DND-41 (cell line): ENCODE results near the gene UTY.

Experiments
- ATAC-seq: fragments of 200-7000 bp; cut with Tn5 transposase; 3 replicates; pipeline ENCODE4 v1.9.1; 2021; ENCODE audit warnings: low read depth; ENCODE audit not compliant: insufficient read depth
- DNase-seq: peaks from one replicate; pipeline ENCODE4 v3.0.0-alpha.2; 2020
- H2AFZ ChIP-seq: 2 replicates; pipeline ENCODE4 v1.6.0; 2012; ENCODE audit warnings: low read depth, low read length
- H3K27ac ChIP-seq: 2 replicates; pipeline ENCODE4 v1.5.1; 2012; ENCODE audit warnings: low read length, inconsistent platforms
- H3K27me3 ChIP-seq: fragments of 200-600 bp; sonication (generic); 2 replicates; pipeline ENCODE4 v1.6.0; 2012; ENCODE audit warnings: low read length, mild to moderate bottlenecking, inconsistent platforms; ENCODE audit not compliant: insufficient read depth, poor library complexity
- H3K36me3 ChIP-seq: 2 replicates; pipeline ENCODE4 v1.5.1; 2012; ENCODE audit warnings: low read length, inconsistent platforms; ENCODE audit not compliant: insufficient read depth
- H3K4me1 ChIP-seq: 2 replicates; pipeline ENCODE4 v1.5.1; 2012; ENCODE audit warnings: mild to moderate bottlenecking, low read length; ENCODE audit not compliant: insufficient read depth
- H3K4me2 ChIP-seq: 2 replicates; pipeline ENCODE4 v1.6.0; 2012; ENCODE audit warnings: mild to moderate bottlenecking, moderate library complexity, low read length, inconsistent platforms; ENCODE audit not compliant: insufficient read depth
- H3K4me3 ChIP-seq, 2 experiments: fragments of 200-600 bp in 1 of 2; shearing (Covaris generic) in 1 of 2; 2 replicates each; pipeline ENCODE4 v1.5.1; 2012 to 2016; ENCODE audit warnings: inconsistent platforms in 2 of 2, low read length in 2 of 2, mild to moderate bottlenecking in 2 of 2, low read depth in 1 of 2, moderate library complexity in 1 of 2
- H3K79me2 ChIP-seq: 2 replicates; pipeline ENCODE4 v1.6.0; 2012; ENCODE audit warnings: low read length, inconsistent platforms; ENCODE audit not compliant: insufficient read depth
- H3K9ac ChIP-seq: 2 replicates; pipeline ENCODE4 v1.6.0; 2012; ENCODE audit warnings: low read depth, mild to moderate bottlenecking, inconsistent platforms, low read length, moderate library complexity
- H3K9me3 ChIP-seq: 2 replicates; pipeline ENCODE4 v1.5.1; 2012; ENCODE audit warnings: low read length, moderate library complexity, mild to moderate bottlenecking, inconsistent platforms; ENCODE audit not compliant: insufficient read depth, severe bottlenecking
- H4K20me1 ChIP-seq: 2 replicates; pipeline ENCODE4 v1.6.0; 2012; ENCODE audit warnings: low read length; ENCODE audit not compliant: insufficient read depth
- EZH2 ChIP-seq: IDR thresholded peaks from 3 replicates; pipeline ENCODE4 v1.6.1; 2012; ENCODE audit warnings: borderline replicate concordance, low read depth, mild to moderate bottlenecking, moderate library complexity, low read length, inconsistent platforms; ENCODE audit not compliant: severe bottlenecking
- TF ChIP-seq, protein P1 (sequence below): IDR thresholded peaks from 2 replicates; pipeline ENCODE4 v1.5.1; 2012; ENCODE audit warnings: borderline replicate concordance, low read length, moderate library complexity, mild to moderate bottlenecking; ENCODE audit not compliant: poor library complexity, severe bottlenecking; ENCODE audit errors: extremely low read depth

UTY gene

GRCh38 chrY:13478126-13478785 is 1.6 kb downstream of the UTY start:
- peak overlapping the region; percentile 83 for H3K9ac ChIP-seq
- TF ChIP-seq EZH2, result no peak
- TF ChIP-seq, protein P1, sequence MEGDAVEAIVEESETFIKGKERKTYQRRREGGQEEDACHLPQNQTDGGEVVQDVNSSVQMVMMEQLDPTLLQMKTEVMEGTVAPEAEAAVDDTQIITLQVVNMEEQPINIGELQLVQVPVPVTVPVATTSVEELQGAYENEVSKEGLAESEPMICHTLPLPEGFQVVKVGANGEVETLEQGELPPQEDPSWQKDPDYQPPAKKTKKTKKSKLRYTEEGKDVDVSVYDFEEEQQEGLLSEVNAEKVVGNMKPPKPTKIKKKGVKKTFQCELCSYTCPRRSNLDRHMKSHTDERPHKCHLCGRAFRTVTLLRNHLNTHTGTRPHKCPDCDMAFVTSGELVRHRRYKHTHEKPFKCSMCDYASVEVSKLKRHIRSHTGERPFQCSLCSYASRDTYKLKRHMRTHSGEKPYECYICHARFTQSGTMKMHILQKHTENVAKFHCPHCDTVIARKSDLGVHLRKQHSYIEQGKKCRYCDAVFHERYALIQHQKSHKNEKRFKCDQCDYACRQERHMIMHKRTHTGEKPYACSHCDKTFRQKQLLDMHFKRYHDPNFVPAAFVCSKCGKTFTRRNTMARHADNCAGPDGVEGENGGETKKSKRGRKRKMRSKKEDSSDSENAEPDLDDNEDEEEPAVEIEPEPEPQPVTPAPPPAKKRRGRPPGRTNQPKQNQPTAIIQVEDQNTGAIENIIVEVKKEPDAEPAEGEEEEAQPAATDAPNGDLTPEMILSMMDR, result no peak
- H3K36me3 ChIP-seq, result peaks cover 35% of the 10 kb centered on the region
- peak overlapping the region; percentile 64 for H3K4me2 ChIP-seq
- ATAC-seq (peak; percentile 69), DNase-seq (peak; percentile 72)
- H3K27me3 ChIP-seq, result no peaks in the 10 kb centered on the region
- H3K79me2 ChIP-seq, result peaks cover 65% of the 10 kb centered on the region
- peaks cover 28% of the 10 kb centered on the region for H3K4me1 ChIP-seq
- peak overlapping the region; percentile 94 for H3K27ac ChIP-seq
- H3K4me3 ChIP-seq, result peak overlapping the region; percentile 43 to 71; a peak in 3 of 4 replicates
- peak overlapping the region; percentile 69; the same call in 1 of the 2 replicates for H2AFZ ChIP-seq
- 0 out of 2 replicates have a peak, but pooled peaks cover 4% of the 10 kb centered on the region for H4K20me1 ChIP-seq
- no peaks in the 10 kb centered on the region for H3K9me3 ChIP-seq

GRCh38 chrY:13474997-13475396 is 4.8 kb downstream of the UTY start:
- Histone ChIP-seq H3K27me3 (no peaks in the 10 kb centered on the region), H4K20me1 (0 out of 2 replicates have a peak, but pooled peaks cover 4% of the 10 kb centered on the region), H3K79me2 (peaks cover 97% of the 10 kb centered on the region), H2AFZ (no peak overlapping the region), H3K9ac (no peak overlapping the region), H3K9me3 (no peaks in the 10 kb centered on the region), H3K4me1 (peaks cover 24% of the 10 kb centered on the region), H3K27ac (no peak overlapping the region), H3K4me3 (no peak overlapping the region), H3K4me2 (0 out of 2 replicates have a peak overlapping the region, but pooled peaks have one; percentile 22), H3K36me3 (peaks cover 50% of the 10 kb centered on the region)
- ATAC-seq, result no peak
- DNase-seq, result no peak
- TF ChIP-seq EZH2, result no peak
- TF ChIP-seq, protein P1, result no peak

GRCh38 chrY:13451572-13451971 is 28.3 kb downstream of the UTY start:
- Histone ChIP-seq H3K27me3 (no peaks in the 10 kb centered on the region), H4K20me1 (peaks cover 8% of the 10 kb centered on the region; the same call in 1 of the 2 replicates), H3K9me3 (no peaks in the 10 kb centered on the region), H3K4me1 (no peaks in the 10 kb centered on the region), H3K4me3 (no peak overlapping the region), H3K27ac (no peak overlapping the region), H3K79me2 (peaks cover 91% of the 10 kb centered on the region), H3K4me2 (no peak overlapping the region), H2AFZ (no peak overlapping the region), H3K36me3 (peaks cover 36% of the 10 kb centered on the region; the same call in 1 of the 2 replicates), H3K9ac (no peak overlapping the region)
- no peak for DNase-seq
- TF ChIP-seq, protein P1, result no peak
- no peak for TF ChIP-seq EZH2
- ATAC-seq, result no peak
